Measurements from ENCODE around the gene C1QTNF5. TPM values are rescaled to one million over a fixed set of nuclear protein-coding genes. Genes with fewer than 3 reads are reported as not detected.
"Not testable (repeated sequence)": the region's sequence is repeated elsewhere in the genome, so short reads cannot be mapped to it uniquely, and the experiment has no call there.

C1QTNF5 gene
- total RNA-seq = 1 to 10 TPM; 2.8 to 6.3 (median 4.8) TPM
- long read RNA-seq = 0 reads

GRCh38 chr11:119340335-119341221 is at the start of gene C1QTNF5:
Gene C1QTNF5, minus strand, starts transcription at chr11:119340883. Its CDS starts 486 bp downstream, at chr11:119340397.
- Histone ChIP-seq H3K27me3 (no peaks in the 10 kb centered on the region), H3K36me3 (no peaks in the 10 kb centered on the region), H3K9me3 (no peaks in the 10 kb centered on the region), H3K27ac (peak within 1 kb of the TSS; percentile 70 to 89 (median 76)), H3K4me1 (peaks cover 0 to 22% (median 9%) of the 10 kb centered on the region in 4 donors), H3K4me3 (peak within 1 kb of the TSS; percentile 45 to 51 (median 49))
- 19% methylated on average over 17 of the region's 53 CpGs for WGBS (ENCODE audit: insufficient coverage, low coverage, low lambda C conversion rate, missing lambda C conversion rate)
- DNase-seq (peak in 2 of 3 donors; percentile 75 to 77), ATAC-seq (peak; percentile 19 to 44 (median 29))
- intact Hi-C loops (cut with DNase I) = no loop called here
- TF ChIP-seq POLR2A (IDR thresholded peaks at IDR 0.05) (no peak), CTCF (IDR thresholded peaks at IDR 0.05) (no peak)

GRCh38 chr11:119389611-119390254 is 49.0 kb upstream of the C1QTNF5 start:
- no peak for DNase-seq
- H3K9me3 ChIP-seq = no peaks in the 10 kb centered on the region
- intact Hi-C loops (cut with DNase I) = no loop called here
- 73% methylated on average over 4 of the region's 5 CpGs for WGBS (ENCODE audit: insufficient coverage, low coverage, low lambda C conversion rate, missing lambda C conversion rate)
- no peaks in the 10 kb centered on the region for H3K27me3 ChIP-seq
- peak in 1 of 4 donors; percentile 34 for ATAC-seq
- H3K27ac ChIP-seq = no peak overlapping the region
- H3K4me3 ChIP-seq = no peak overlapping the region
- no peaks in the 10 kb centered on the region for H3K4me1 ChIP-seq
- TF ChIP-seq POLR2A (IDR thresholded peaks at IDR 0.05) = no peak
- TF ChIP-seq CTCF (IDR thresholded peaks at IDR 0.05) = peak in 3 of 4 donors; percentile 14 to 24 (median 22)
- H3K36me3 ChIP-seq = no peaks in the 10 kb centered on the region

- Histone ChIP-seq H3K9me3 (no peaks in the 10 kb centered on the region), H3K4me1 (no peaks in the 10 kb centered on the region), H3K4me3 (no peak overlapping the region), H3K27ac (no peak overlapping the region), H3K27me3 (no peaks in the 10 kb centered on the region), H3K36me3 (no peaks in the 10 kb centered on the region)
- no peak for ATAC-seq
- no peak for DNase-seq
- 53% methylated on average over 2 of the region's 7 CpGs for WGBS (ENCODE audit: insufficient coverage, low coverage, low lambda C conversion rate, missing lambda C conversion rate)
- no peak for TF ChIP-seq CTCF (IDR thresholded peaks at IDR 0.05)
- TF ChIP-seq POLR2A (IDR thresholded peaks at IDR 0.05) = no peak
- intact Hi-C loops (cut with DNase I) = no loop called here
Observed at GRCh38 chr11:119388103-119388502, 47.4 kb upstream of the C1QTNF5 start.

- ATAC-seq (no peak), DNase-seq (no peak)
- Histone ChIP-seq H3K4me1 (peaks cover 0 to 11% (median 0%) of the 10 kb centered on the region in 4 donors), H3K27ac (no peak overlapping the region), H3K27me3 (no peaks in the 10 kb centered on the region), H3K9me3 (no peaks in the 10 kb centered on the region), H3K4me3 (no peak overlapping the region), H3K36me3 (no peaks in the 10 kb centered on the region)
- 80% methylated on average over 2 of the region's 2 CpGs for WGBS (ENCODE audit: insufficient coverage, low coverage, low lambda C conversion rate, missing lambda C conversion rate)
- intact Hi-C loops (cut with DNase I) = no loop called here
- no peak for TF ChIP-seq POLR2A (IDR thresholded peaks at IDR 0.05)
- no peak for TF ChIP-seq CTCF (IDR thresholded peaks at IDR 0.05)
Observed at GRCh38 chr11:119384332-119384731, 43.6 kb upstream of the C1QTNF5 start.

GRCh38 chr11:119382513-119382912 is 41.8 kb upstream of the C1QTNF5 start:
- H3K9me3 ChIP-seq; DNase-seq; H3K27ac ChIP-seq; H3K36me3 ChIP-seq; H3K4me3 ChIP-seq; H3K27me3 ChIP-seq; ATAC-seq; intact Hi-C loops (cut with DNase I): not testable (repeated sequence)
- WGBS (ENCODE audit: insufficient coverage, low coverage, low lambda C conversion rate, missing lambda C conversion rate) = 85% methylated on average over 11 of the region's 14 CpGs
- peaks cover 0 to 11% (median 0%) of the 10 kb centered on the region in 4 donors for H3K4me1 ChIP-seq
